HG03520 (cell line): Measurements from ENCODE around the gene HBG2.

ENCODE experiments used
- ATAC-seq: cut with Tn5 transposase; IDR thresholded peaks from one replicate; pipeline ENCODE4 v1.9.1; 2021; ENCODE audit warnings: mild to moderate bottlenecking, moderate library complexity; ENCODE audit not compliant: unreplicated experiment

Gene HBG2

GRCh38 chr11:5231111-5231510 is 23.5 kb downstream of the HBG2 start:
- no peak for ATAC-seq

GRCh38 chr11:5230266-5230665 is 24.3 kb downstream of the HBG2 start:
- ATAC-seq, result no peak

GRCh38 chr11:5229796-5230195 is 24.8 kb downstream of the HBG2 start:
- no peak for ATAC-seq

GRCh38 chr11:5229356-5229755 is 25.2 kb downstream of the HBG2 start:
- ATAC-seq, result no peak

- no peak for ATAC-seq
Measured at GRCh38 chr11:5228124-5228523, 26.5 kb downstream of the HBG2 start.

- no peak for ATAC-seq
Measured at GRCh38 chr11:5227681-5228080, 26.9 kb downstream of the HBG2 start.

GRCh38 chr11:5226732-5227310 is 27.8 kb downstream of the HBG2 start, which contains the start of gene HBB:
Gene HBB (minus strand): TSS chr11:5227071. CDS start chr11:5227021, 50 bp downstream.
- no peak for ATAC-seq

GRCh38 chr11:5225480-5225871 is 29.1 kb downstream of the HBG2 start:
- ATAC-seq, result no peak

GRCh38 chr11:5224538-5225479 is 29.8 kb downstream of the HBG2 start:
- ATAC-seq, result no peak

- ATAC-seq, result no peak
Measured at GRCh38 chr11:5223686-5224085, 30.9 kb downstream of the HBG2 start.

- ATAC-seq, result no peak
Measured at GRCh38 chr11:5223146-5223545, 31.4 kb downstream of the HBG2 start.

GRCh38 chr11:5210376-5210885 is 44.1 kb downstream of the HBG2 start:
- no peak for ATAC-seq

- peak; percentile 72 for ATAC-seq
Measured at GRCh38 chr11:5204787-5205186, 49.8 kb downstream of the HBG2 start.

- ATAC-seq, result no peak
Measured at GRCh38 chr11:5203366-5203765, 51.2 kb downstream of the HBG2 start.
